ENCODE data around the gene CFAP100.

Gene CFAP100

DNA sequence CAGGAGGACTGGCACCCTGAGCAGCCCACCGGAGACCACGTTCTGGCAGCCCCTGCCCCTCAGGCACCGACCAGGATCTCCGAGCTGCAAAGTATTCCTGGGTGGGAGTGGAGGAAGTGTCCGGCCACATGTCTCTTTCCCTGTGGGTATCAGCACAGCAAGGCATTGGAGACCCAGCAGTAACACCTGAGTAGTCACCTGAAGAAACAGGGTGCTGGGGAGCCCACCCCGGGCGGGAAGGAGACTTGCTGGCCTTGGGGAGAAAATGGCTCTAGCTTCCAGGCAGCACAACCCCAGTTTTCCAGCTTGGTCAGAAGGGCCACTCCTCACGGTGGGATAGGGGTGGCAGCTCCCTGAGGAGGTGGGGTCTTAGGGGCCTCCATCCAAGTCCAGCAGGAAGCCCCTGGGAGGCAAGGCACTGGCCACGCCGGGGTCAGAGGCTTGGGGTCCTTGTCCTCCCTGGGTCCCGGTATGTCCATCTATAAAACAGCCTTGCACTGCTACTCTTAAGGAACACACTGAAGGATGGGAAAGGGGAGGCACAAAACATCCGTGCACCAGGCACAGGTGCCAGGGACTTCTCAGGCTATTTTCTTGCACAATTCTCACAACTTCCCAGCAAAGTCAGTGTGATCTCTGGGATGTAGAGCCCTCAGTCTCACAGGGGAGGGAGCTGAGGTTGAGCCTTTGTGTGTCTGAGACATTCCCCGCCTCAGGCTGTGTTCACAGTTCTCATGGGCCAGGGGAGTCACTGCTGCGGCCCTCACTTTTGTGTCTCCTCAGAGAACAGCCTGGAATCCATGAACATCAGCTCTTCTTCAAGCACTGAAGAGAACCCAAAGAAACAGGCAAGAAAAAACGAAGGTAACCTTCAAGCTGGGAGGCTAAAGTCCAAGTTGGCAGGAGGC lies 11.9 kb downstream of the CFAP100 start:
- no peak for DNase-seq

DNA sequence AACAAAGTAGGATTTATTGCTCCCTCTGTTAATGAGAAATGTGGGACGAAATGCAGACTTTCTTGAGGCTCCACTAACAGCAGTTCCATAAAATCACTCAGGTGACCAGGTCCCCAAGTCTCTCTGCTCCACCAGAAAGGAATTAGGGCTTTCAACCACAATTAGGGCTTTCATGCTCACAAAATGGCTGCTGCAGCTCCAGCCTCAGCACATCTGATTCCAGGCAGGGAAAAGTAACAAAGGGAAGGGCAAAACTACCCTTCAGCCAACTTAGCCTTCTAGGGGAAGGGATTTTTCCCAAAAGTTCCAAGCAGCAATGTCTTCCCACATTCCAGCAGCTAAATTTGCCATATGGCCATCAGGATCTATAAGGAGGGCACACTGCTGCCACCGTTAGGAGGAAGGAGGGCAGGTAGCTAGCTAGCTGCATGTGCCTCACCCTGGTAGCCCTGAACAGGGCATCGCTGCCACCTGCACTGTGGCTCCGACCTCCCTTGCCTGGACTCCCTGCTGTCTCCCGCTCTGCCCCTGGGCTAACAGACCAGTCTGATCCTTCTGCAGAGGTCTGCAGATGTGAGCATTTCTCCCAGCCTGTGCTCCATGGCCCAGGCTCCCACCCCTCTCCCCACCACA lies 12.8 kb downstream of the CFAP100 start:
- no peak for DNase-seq

DNA sequence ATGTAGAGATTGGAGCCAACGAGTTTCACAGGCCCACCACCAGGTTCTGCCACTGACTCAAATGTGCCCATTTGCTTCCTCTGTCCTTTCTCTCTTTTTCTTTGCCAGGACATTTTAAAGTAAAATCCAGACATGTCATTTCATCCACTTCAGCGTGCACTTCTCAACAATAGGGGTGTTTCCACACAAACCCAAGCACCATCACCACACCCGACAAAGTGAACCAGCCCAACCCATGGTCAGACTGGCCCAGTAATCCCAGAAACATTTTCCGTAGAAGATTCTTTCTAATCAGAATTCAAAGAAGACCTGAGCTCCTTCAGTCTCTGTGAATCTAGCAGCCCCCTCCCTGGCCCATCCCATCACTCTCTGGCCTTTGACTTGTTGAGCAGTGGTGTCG lies 13.4 kb downstream of the CFAP100 start:
- no peak for DNase-seq

DNA sequence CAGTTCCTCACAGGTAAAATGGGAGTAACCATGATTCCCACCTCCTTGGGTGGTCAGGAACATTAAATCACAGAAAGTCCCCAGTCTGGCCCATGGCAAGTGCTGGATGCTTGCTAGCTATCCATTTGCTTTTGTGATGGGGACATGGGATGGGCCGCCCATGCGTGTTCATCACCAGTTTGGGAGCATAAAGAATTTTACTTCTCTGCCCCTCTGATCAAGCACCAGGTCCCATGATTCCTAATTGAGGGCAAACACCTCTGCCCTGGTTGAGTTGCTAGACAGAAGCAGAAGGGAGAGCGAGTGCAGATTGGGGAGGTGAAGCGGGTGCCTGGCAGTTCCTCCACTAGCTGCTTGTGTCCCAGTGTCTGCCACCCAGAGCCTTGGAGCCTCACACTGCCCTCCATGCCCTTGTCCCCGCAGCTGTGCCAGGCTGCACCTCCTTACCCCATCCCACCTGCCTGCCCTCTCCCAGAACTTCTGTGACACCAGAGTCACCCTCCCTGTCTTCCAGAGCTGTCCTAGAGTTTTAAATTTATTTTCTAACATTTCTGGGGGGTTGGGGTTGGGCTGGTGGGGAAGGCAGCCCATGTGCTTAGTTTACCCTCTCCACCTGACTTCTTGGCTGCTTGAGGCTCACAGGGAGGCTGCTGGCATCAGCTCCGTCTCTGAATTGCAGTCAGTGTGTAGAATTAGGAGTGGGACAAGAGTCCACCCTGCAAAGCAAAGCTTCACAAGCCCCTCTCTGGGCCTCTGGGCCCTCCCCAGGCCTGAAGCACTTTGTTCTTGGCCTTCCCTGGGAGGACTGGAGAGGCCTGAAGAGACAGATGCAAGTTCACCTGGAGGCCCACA lies 18.4 kb downstream of the CFAP100 start:
- DNase-seq = no peak

DNA sequence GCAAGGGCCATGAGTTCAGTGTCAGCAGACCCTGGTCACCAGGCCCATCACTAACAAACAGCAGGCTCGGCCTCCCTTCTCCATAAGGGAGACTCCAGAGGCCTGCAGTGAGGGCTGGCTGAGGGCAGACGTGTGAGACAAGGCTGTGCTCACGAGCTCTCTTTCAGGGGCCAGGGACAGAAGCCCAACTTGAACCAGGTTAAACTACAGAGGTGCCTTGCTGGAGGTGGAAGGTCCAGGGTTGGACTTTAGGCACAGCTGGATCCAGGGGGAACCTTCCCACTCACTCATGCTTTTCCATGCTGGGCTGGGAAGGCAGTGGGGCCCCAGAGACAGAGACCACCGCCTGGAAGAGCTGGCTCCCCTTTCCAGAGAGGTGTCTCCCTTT lies 19.0 kb downstream of the CFAP100 start:
- no peak for DNase-seq

DNA sequence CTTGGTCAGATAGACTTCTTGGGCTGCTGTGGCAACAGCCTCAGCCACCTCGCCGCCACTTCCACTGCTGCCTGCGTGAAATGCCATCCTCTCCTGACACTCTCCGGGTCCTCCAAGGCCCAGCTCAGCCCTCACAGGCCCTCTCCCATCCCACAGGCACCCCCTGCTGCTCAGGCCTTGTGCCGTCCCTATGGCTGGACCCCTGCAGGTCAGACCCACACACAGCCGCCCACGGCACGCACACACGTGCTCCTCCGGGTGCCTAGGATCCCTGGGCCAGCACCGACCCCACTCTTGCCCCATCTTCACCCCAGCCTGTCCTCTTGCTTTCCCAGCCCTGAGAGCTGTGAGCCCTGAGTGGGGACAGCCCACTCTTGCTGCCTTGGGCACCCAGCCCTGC lies 19.7 kb downstream of the CFAP100 start:
- DNase-seq = no peak

DNA sequence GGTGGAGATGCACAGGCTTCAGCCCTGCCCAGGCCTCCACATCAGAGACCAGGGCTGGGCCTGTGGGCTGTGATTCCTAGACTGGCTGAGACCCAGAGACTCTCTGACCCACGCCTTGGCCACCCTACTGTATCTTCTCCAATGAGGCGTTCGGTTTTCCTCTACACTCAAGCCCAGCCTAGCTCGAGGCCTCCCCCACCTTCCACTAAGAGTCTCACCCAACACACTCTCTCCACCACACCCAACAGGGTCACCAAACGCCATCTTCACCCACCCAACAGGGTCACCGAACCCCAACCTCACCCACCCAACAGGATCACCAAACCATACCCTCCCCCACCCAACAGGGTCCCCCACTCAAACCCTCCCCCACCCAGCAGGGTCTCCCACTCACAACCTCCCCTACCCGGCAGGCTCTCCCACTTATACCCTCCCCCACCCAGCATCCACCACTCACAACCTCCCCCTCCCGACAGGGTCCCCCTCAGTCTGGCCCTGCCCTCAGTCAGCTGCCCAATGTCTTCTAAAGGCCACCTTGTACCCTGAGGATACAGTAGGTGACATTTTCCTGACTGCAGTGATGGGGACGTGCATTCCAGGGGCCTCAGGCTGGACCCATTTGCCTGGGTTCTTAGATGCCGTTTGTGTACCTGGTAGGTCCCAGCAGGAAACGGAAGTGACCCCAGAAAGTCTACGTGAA lies 20.4 kb downstream of the CFAP100 start:
- no peak for DNase-seq

DNA sequence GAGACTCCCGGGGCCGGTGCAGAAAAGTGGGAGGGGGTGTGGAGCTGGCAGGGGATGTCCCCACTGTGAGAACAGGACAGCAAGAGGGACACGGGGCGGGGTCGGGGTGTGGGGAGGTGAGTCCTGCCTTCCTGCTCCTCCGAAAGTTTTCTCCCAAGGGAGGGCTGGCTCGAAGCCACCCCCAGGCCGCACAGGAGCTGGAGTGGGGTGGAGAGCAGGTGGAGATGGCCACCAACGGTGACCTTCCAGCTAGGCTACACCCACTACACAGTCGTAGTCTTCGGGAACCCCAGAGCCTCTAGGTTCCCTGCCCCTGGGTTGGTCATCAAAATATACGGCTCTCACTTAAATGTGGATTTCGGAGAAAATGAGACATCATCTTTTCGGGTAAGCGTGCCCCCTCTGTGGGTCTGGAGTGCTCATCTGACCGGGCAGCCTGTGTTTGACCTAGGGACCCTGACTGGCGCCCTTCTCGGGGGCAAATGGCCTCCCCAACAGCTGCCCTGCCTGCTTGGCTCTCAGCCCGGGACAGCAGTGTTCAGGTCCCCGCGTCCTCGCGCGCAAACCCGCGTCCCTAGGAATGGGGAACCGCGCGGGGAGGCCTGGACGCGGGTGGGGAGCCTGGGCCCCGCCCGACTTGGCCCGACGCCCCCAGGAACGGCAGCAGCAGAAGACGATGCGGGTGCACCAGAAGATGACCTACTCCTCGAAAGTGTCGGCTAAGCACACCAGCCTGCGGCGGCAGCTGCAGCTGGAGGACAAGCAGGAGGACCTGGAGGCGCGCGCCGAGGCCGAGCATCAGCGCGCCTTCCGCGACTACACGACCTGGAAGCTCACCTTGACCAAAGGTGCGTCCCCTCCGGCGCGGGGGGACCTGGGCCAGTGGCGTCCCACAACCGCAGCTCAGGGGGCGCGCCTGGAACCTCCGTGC lies 21.2 kb downstream of the CFAP100 start:
- no peak for DNase-seq

DNA sequence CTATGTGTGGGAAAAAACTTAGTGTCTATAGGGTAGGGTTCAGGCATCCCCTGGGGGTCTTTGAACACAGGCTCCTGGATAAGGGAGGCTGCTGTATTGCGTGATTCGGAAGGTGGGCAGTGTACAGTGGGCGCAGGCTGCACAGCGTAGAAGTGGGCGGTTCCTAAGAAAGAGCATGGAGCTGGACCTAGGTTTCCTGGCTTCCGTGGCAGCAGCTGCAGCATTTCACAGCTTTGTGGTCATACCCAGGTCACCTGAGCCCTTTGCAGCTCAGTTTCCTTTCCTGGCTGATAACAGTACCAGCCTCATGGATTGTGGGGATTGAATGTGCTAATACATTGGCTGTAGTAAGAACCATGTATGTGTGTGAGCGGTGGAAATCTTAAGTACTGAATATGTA lies 22.2 kb downstream of the CFAP100 start:
- DNase-seq = no peak

DNA sequence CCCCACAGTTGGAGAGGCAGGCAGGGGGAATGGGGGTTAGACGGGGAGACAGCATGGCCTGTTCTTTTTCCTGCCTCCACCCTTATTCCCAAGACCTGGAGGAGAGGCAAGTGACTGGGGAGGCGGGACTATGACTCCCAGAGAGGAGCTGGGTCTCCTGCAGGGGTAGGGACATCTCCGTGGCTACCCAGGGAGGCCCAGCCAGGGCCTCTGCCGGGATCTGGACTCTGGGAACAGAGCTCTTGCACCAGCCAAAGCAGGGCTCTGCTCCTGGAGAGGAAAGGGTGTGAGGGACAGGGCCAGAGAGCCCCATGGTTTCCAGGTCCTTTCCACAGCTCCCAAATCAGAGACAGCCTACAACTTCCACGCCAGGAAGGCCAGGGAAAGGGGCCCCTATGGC lies 22.8 kb downstream of the CFAP100 start:
- no peak for DNase-seq

DNA sequence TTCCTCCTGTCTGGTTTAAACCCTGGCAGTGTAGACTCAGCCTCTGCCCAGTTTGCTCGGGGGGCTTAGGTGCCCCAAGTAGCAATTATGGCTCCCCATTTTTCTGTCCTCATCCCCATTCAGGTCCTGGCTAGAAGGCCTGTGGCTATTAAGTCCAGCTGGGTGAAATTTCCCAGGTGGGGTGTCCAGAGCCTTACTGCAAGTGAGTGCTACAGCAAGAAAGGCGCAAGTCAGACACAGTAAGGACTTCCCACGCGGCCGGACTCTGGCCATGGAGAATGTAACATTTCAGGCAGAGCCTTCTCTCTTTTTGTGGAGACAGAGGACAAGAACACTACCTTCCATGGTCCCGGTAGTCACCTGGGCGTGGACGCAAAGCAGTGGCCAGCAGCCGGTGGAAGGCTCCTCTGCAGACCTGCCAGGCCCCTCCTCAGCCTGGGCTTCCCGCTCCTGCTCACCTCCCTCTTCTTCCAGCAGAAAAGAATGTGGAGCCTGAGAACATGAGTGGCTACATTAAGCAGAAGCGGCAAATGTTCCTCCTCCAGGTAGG lies 23.3 kb downstream of the CFAP100 start:
- no peak for DNase-seq

DNA sequence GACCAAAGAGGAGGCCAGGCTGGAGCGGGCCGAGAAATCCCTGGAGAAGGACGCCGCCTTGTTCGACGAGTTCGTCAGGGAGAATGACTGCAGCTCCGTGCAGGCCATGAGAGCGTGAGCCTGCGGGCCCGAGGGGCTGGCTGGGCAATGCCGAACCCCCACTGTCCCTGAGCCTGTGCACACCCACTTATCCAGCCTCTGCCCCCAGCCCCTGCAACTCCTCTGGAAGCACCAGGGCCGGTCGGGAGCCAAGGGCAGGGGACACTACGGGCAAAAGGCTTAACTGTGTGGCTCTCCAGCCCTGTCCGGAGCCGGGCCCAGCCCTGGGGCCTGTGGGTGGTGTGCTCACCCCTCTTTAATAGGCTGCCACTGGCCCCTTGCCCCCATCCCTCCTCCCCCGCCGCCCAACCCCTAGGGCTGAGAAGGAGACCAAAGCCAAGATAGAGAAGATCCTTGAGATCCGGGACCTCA lies 24.0 kb downstream of the CFAP100 start:
- no peak for DNase-seq

DNA sequence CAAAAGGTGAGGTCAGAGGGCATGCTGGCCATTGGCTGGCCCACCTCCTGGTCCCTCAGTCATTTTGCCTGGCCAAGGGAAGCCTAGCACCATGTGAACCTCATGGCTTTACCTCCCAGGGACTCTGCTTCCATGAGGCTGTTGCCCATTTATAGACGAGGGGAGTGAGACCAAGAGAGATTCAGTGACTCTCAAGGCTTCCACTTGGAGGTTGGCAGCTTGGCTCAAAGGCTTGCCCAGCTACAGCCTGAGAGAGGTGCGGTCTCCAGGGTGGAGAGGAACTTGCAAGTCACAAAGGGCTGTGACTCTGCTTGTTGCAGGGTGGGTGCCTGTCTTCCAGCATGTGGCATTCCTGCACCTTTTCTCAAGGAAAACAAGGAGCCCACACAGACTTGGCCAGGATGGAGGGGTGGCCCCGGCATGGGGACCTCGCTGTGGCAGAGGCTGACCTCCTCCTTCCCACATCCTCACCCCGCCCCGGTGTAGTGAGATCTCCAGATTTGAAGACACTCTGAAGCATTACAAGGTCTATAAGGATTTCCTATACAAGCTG lies 24.5 kb downstream of the CFAP100 start:
- no peak for DNase-seq

DNA sequence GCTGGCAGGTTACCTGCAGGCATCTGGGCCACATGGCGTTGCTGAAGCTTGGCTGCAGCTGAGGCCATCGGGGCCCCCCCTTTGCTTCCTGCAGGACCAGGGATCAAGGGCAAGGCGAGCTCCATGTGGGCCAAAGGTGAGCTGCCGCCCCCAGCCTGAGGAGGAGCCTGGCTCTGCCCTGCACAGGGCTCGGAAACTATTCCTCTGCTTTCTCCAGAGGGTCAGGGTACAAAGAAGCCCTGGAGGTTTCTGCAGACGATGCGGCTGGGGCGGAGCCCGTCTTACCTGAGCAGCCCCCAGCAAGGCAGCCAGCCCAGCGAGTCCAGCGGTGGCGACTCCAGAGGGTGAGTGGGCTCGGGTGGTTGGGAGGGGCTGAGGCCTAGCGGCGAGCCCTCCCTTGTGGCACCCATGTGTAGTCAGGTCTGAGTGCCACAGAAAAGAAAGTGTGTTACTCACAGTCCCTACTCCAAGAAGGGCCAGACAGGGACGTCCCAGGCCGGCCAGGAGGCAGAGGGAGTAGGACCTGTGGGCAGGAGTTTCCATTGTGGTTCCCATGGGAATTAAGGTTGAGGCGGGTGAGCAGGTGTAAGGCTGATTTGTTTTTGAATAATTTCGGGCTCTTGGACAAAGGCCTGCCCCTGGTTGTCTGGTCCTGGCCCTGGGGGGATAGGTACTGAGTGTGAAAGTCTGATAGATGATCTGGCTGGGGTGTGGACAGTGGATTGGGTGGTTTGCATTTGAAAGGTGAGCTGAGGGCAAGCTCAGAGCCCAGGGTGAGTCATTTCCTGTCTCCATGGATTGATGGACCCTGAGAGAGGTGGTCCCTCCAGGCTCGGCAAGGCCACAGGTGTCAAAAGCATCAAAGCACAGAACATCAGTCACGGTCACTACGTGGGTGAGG lies 25.4 kb downstream of the CFAP100 start:
- DNase-seq = no peak

DNA sequence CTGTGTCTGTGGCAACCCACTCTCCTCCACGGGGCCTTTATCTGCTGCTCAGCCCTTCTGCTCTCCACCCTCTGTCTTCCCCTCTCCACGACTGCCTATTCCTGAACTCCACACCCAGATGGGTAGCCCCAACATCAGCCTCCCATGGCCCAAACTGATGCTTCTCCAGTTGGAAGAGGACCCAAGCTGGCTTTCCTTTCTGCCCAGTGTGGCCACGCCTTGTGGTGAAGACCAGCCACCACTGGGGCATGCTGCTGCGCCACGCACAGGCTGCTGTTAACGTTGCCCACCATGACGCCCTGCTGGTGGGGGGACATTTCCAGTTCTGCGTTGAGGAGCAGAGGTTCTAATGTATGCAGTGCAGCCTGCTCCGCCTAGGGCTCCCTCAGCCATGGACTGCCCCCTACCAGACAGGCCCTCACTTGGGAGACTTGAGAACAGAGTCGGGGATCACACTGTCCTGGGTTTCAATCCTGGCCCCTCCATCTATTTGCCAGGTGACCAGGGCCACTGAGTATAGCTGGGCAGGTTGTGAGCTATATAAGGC lies 26.9 kb downstream of the CFAP100 start:
- DNase-seq = no peak

DNA sequence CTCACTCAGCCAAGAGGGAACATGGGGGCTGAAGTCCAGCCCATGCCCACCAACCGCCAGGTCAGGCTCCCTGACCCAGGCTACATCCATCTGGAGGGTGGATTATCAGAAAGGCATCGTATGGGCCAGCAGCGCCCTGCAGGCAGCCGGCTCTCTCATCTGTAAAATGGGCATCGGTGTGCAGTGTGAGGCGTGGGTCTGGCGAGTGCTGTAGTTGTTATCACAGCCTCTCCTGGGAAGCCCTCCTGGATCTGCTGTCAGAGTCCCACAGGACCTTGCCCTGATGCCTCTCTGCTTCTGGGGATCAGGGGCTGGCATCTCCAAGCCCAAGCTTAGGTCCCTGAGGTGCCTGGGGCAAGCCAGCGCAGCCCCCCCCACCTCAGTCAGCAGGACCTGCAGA lies 27.4 kb downstream of the CFAP100 start:
- no peak for DNase-seq

DNA sequence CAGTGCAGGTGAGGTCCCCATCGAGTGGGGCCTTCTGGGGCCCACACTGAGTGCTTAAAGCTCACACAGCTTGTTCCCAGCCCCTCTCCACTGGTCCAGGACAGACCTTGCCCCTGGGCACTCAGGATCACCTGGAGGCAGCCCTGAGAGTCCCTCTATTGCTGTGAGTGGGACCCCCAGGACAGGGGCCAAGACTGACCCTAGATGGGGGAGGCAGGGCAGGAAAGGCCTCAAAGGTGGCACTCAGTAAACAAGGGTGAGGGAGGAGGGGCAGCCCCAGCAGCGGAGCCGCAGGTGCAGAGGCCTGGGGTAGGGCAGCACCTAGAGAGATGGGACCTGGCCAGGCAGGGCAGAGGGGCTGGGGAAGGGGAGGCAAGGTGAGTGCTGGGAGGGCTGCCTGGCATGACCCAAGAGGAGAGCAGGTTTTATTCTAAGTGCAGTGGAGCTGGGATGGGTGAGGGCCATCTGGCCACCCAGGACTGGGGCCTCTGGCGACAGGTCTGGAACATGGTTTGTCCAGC lies 27.9 kb downstream of the CFAP100 start:
- no peak for DNase-seq

DNA sequence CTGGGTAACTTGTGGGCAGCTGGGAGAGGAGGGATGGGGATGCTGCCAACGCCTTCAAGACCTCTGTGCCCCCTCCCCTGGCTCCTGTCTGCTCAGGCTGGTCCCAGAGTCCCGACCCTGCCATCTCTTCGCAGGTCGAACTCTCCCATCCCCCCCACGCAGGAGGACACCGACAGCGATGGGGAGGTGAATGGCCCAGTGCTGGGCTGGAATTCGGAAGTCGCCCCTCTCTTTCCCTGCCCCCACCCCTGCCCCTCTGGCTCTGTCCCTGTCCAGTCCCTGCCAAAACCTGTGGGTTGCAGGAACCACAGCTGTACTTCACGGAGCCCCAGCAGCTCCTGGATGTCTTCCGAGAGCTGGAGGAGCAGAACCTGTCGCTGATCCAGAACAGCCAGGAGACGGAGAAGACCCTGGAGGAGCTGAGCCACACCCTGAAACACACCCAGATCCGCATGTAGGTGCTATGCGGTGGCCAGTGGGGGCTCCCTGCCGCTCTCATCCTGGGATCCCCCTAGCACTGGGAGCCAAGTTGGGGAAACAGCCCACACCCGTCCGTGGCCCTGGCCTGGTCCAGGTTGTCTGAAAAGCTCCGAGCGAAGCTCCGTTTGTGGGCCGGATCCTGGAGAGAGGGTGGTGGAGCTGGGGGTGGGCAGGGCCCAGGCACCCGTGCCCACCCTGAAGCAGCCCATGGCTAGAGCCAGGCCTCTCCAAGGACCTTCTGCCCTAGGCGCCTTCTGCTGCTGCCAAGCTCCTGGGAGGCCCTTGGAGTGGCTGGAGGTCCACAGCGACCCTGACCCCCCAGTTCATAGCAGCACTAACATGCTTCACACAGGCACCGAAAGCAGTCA lies 28.7 kb downstream of the CFAP100 start:
- DNase-seq = no peak

Data from stimulated activated CD4-positive, alpha-beta T cell treated with anti-CD3 and anti-CD28 coated beads, Interleukin-2, amount 100 ng/mL, for 24 hours (primary cell).